ENCODE results near the gene XPNPEP2. TPM values are rescaled to one million over a fixed set of nuclear protein-coding genes. Genes with fewer than 3 reads are reported as not detected.

Gene XPNPEP2
- polyA plus RNA-seq, 1 of the 3 experiments (the other 2 are of a cell fraction), result 0.21 TPM

DNA sequence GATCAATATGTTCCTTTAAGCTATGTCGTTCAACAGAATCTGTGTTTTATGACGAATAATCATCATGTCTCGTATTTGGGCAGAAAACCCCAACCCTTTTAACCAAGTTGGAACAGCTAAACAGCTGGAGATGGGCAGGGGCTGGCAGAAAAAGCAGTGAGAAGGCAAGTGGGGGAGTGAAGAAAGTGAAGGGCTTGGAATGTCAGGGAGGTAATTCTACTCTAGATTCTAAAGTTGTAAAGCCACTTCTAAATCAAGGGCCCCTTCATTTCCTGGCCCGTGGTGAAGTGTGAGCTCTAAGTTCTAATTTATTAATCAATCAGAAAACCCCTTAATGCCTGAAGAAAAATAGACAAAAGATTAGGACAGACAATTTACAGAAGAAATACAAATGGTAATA lies 61.4 kb downstream of the XPNPEP2 start:
- CTCF ChIA-PET, result interaction anchor here (1.1 to 2.5 kb wide), 3 partner anchors 23 to 125 kb away, joined by 3 to 8 read pairs (median 4); no protein-coding TSS in a partner anchor

DNA sequence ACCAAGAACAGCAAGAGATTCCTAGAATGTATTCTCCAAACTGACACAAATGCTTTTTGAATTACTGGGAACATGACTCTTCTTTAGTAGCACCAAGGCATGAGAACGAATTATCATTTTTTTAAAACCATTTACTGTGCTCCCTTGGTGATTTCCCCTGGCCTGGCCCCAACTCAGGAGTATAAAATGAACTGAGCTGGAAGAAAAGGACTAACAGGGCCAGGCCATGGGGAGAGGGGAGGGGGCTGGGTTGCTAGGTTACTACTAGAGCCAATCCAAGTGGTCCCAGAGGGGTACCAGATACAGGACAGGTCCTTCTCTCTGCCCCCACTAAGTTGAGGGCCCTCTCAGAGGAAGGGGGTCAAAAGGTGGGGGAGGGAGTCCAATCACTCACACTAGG lies 64.1 kb downstream of the XPNPEP2 start:
- no peaks in the 10 kb centered on the region; a peak in 1 of 4 replicates for H3K4me1 ChIP-seq (ENCODE audit: control insufficient read depth in 1 of 2, insufficient read depth in 2 of 2, low read depth in 1 of 2, low read length in 1 of 2)
- no peak overlapping the region for H3K4me2 ChIP-seq
- no peak overlapping the region for H3K4me3 ChIP-seq (ENCODE audit: low read depth in 2 of 2, low read length in 1 of 2)
- H3K36me3 ChIP-seq (replicated peaks in 1 of 2; ENCODE audit: control insufficient read depth in 1 of 2, insufficient read depth in 2 of 2, low read length in 1 of 2), result peaks cover 0 to 9% of the 10 kb centered on the region in 2 experiments
- POLR2A ChIA-PET, result no interaction called here
- DNase-seq, result no peak
- peaks cover 4% of the 10 kb centered on the region; the same call in 1 of the 2 replicates for H3K27me3 ChIP-seq (ENCODE audit: insufficient read depth)
- no peak overlapping the region for H2AFZ ChIP-seq (ENCODE audit: low read depth)
- no peak overlapping the region for H3K9ac ChIP-seq
- H4K20me1 ChIP-seq (ENCODE audit: insufficient read depth), result no peaks in the 10 kb centered on the region
- no peak for TF ChIP-seq ELF1 (IDR thresholded peaks at IDR 0.05)
- TF ChIP-seq, protein P1, sequence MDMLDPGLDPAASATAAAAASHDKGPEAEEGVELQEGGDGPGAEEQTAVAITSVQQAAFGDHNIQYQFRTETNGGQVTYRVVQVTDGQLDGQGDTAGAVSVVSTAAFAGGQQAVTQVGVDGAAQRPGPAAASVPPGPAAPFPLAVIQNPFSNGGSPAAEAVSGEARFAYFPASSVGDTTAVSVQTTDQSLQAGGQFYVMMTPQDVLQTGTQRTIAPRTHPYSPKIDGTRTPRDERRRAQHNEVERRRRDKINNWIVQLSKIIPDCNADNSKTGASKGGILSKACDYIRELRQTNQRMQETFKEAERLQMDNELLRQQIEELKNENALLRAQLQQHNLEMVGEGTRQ (IDR thresholded peaks at IDR 0.05; ENCODE audit: borderline replicate concordance, low read depth, low read length), result no peak
- TF ChIP-seq NRF1 (IDR thresholded peaks at IDR 0.05; ENCODE audit: low read depth, low read length), result no peak
- no peaks in the 10 kb centered on the region for H3F3A ChIP-seq (replicated peaks; ENCODE audit: insufficient read depth)
- H3K27ac ChIP-seq (ENCODE audit: low read depth in 2 of 2, low read length in 1 of 2), result no peak overlapping the region
- H3K9me2 ChIP-seq, result no peaks in the 10 kb centered on the region
- 56% methylated on average over 1 of the region's 1 CpG for WGBS (ENCODE audit: low lambda C conversion rate)
- no peaks in the 10 kb centered on the region for H3K79me2 ChIP-seq (ENCODE audit: insufficient read depth)
- CTCF ChIA-PET, result interaction anchor here (1.2 kb wide), 1 partner anchor 21 kb away, joined by 3 read pairs; no protein-coding TSS in a partner anchor
- H3K9me3 ChIP-seq, result no peaks in the 10 kb centered on the region

More for the DNA sequence above, 61.4 kb downstream of the XPNPEP2 start:
- no peak overlapping the region for H3K4me2 ChIP-seq
- no peak overlapping the region for H3K4me3 ChIP-seq (ENCODE audit: low read depth in 2 of 2, low read length in 1 of 2)
- H3K36me3 ChIP-seq (replicated peaks in 1 of 2; ENCODE audit: control insufficient read depth in 1 of 2, insufficient read depth in 2 of 2, low read length in 1 of 2), result peaks cover 0 to 4% of the 10 kb centered on the region in 2 experiments
- H3K27me3 ChIP-seq (ENCODE audit: insufficient read depth), result peaks cover 4% of the 10 kb centered on the region; the same call in 1 of the 2 replicates
- no peaks in the 10 kb centered on the region for H3K9me3 ChIP-seq
- 40% methylated on average over 4 of the region's 4 CpGs for whole genome bisulfite sequencing (ENCODE audit: low lambda C conversion rate)
- H3K79me2 ChIP-seq (ENCODE audit: insufficient read depth), result no peaks in the 10 kb centered on the region
- H3K9me2 ChIP-seq, result no peaks in the 10 kb centered on the region
- no peak overlapping the region for H3K9ac ChIP-seq
- no peak overlapping the region for H3K27ac ChIP-seq (ENCODE audit: low read depth in 2 of 2, low read length in 1 of 2)
- no peaks in the 10 kb centered on the region for H3F3A ChIP-seq (replicated peaks; ENCODE audit: insufficient read depth)
- no peak overlapping the region for H2AFZ ChIP-seq (ENCODE audit: low read depth)
- DNase-seq, result no peak
- POLR2A ChIA-PET, result no interaction called here
- H3K4me1 ChIP-seq (ENCODE audit: control insufficient read depth in 1 of 2, insufficient read depth in 2 of 2, low read depth in 1 of 2, low read length in 1 of 2), result no peaks in the 10 kb centered on the region; a peak in 1 of 4 replicates
- H4K20me1 ChIP-seq (ENCODE audit: insufficient read depth), result no peaks in the 10 kb centered on the region
- no peak for TF ChIP-seq POLR2AphosphoS5 (IDR thresholded peaks at IDR 0.05; ENCODE audit: low read depth, low read length)
- TF ChIP-seq, protein P2, sequence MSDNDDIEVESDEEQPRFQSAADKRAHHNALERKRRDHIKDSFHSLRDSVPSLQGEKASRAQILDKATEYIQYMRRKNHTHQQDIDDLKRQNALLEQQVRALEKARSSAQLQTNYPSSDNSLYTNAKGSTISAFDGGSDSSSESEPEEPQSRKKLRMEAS (IDR thresholded peaks at IDR 0.05; ENCODE audit: low read depth), result no peak
- TF ChIP-seq SIN3A (IDR thresholded peaks at IDR 0.05; ENCODE audit: borderline replicate concordance, low read depth, low read length), result no peak
- TF ChIP-seq EZH2phosphoT487 (IDR thresholded peaks at IDR 0.05; ENCODE audit: borderline replicate concordance, low read depth), result no peak
- no peak for TF ChIP-seq GATA2 (CRISPR knock-in tag; IDR thresholded peaks at IDR 0.05)
- no peak for TF ChIP-seq FOXJ3 (CRISPR knock-in tag; IDR thresholded peaks at IDR 0.05)
- no peak for TF ChIP-seq JUND (IDR thresholded peaks at IDR 0.05)
- no peak for TF ChIP-seq RCOR1 (IDR thresholded peaks at IDR 0.05; ENCODE audit: low read length)
- TF ChIP-seq, protein P3, sequence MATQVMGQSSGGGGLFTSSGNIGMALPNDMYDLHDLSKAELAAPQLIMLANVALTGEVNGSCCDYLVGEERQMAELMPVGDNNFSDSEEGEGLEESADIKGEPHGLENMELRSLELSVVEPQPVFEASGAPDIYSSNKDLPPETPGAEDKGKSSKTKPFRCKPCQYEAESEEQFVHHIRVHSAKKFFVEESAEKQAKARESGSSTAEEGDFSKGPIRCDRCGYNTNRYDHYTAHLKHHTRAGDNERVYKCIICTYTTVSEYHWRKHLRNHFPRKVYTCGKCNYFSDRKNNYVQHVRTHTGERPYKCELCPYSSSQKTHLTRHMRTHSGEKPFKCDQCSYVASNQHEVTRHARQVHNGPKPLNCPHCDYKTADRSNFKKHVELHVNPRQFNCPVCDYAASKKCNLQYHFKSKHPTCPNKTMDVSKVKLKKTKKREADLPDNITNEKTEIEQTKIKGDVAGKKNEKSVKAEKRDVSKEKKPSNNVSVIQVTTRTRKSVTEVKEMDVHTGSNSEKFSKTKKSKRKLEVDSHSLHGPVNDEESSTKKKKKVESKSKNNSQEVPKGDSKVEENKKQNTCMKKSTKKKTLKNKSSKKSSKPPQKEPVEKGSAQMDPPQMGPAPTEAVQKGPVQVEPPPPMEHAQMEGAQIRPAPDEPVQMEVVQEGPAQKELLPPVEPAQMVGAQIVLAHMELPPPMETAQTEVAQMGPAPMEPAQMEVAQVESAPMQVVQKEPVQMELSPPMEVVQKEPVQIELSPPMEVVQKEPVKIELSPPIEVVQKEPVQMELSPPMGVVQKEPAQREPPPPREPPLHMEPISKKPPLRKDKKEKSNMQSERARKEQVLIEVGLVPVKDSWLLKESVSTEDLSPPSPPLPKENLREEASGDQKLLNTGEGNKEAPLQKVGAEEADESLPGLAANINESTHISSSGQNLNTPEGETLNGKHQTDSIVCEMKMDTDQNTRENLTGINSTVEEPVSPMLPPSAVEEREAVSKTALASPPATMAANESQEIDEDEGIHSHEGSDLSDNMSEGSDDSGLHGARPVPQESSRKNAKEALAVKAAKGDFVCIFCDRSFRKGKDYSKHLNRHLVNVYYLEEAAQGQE (IDR thresholded peaks at IDR 0.05; ENCODE audit: low read depth, low read length), result no peak
- no peak for TF ChIP-seq CHD2 (IDR thresholded peaks at IDR 0.05; ENCODE audit: low read length, partially characterized antibody)
- no peak for TF ChIP-seq NRF1 (IDR thresholded peaks at IDR 0.05; ENCODE audit: low read depth, low read length)
- no peak for TF ChIP-seq FOSL2 (IDR thresholded peaks at IDR 0.05; ENCODE audit: borderline replicate concordance, low read depth)
- TF ChIP-seq MEF2A (IDR thresholded peaks at IDR 0.05; ENCODE audit: borderline replicate concordance, low read depth), result no peak
- TF ChIP-seq RAD21 (IDR thresholded peaks at IDR 0.05; ENCODE audit: low read length), result no peak
- no peak for TF ChIP-seq MXI1 (IDR thresholded peaks at IDR 0.05; ENCODE audit: low read depth, low read length)
- TF ChIP-seq GABPA (IDR thresholded peaks at IDR 0.05; ENCODE audit: low read depth), result no peak

Data from SK-N-SH (cell line).